Measurements from ENCODE around the gene WDR90.

WDR90 gene

DNA sequence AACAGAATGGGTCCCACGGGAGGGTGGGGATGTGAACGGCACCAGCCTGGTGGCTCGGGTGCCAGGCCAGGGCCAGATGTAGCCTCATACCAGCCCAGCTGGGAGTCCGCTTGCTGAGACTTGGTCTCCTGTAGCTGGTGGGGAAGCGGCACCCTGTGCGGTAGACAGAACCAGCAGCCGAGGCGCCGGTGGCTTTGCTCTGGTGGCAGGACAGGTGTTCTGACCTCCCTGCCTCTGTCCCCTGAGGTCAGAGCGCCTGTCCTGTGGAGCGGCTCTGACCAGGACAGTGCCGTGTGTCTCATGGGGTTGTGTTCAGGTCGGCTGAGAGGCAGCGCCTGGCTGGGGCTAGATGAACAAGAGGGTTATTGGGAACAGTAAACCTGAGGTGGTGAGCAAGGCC is 39.2 kb upstream of the WDR90 start:
- in situ Hi-C loops (cut with HindIII; ENCODE audit: low sequenced_read_pairs), result no loop called here

DNA sequence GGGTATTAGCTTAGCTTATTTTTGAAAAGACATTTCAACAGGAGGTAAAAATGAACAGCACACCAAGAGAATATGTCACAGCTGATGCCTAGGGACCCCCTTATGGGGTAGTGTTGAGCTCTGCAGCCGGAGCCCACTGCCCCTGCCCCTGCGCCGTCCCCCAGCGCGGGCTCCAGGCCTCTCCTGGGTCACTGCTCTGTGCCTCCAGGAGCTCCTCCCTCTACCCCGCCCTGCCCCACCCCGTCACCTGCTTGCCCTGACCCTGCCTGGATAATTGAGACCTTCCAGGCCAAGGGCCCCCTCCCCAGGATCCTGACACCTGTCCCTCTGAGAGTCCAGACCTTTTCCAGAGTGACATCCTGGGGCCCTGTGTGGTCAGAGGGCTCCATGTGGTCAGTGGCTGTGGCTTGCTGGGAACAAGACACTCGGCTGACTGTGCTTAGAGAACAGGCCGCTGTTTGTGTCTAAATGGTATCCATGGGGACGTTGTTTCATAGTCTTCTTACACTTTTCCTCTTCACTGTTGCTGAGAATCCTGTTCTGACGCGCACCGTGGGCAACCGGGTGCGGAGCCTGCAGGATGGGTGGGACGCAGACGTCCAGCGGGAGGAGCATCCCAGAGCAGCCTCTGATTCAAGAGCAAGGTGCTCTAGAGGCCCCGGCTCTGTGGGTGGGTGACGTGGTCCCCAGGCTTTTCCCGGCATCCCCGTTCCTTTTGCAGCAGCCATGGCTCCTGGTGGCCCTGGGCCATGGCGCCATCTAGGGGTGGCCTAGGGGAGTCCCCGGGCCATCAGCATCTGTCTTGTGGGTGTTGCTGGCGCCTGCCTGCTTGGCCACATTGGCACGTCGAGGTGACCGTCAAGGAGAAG is 38.4 kb upstream of the WDR90 start:
- H3K4me3 ChIP-seq (ENCODE audit: low read depth, low read length), result no peak overlapping the region
- TF ChIP-seq, protein P1, sequence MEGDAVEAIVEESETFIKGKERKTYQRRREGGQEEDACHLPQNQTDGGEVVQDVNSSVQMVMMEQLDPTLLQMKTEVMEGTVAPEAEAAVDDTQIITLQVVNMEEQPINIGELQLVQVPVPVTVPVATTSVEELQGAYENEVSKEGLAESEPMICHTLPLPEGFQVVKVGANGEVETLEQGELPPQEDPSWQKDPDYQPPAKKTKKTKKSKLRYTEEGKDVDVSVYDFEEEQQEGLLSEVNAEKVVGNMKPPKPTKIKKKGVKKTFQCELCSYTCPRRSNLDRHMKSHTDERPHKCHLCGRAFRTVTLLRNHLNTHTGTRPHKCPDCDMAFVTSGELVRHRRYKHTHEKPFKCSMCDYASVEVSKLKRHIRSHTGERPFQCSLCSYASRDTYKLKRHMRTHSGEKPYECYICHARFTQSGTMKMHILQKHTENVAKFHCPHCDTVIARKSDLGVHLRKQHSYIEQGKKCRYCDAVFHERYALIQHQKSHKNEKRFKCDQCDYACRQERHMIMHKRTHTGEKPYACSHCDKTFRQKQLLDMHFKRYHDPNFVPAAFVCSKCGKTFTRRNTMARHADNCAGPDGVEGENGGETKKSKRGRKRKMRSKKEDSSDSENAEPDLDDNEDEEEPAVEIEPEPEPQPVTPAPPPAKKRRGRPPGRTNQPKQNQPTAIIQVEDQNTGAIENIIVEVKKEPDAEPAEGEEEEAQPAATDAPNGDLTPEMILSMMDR (IDR thresholded peaks at IDR 0.05; ENCODE audit: low read depth, low read length, missing control alignments), result peak; percentile 26
- no peak for DNase-seq (ENCODE audit: low read depth)
- in situ Hi-C loops (cut with HindIII; ENCODE audit: low sequenced_read_pairs), result no loop called here

More for the DNA sequence above, 39.2 kb upstream of the WDR90 start:
- no peak for DNase-seq (ENCODE audit: low read depth)
- TF ChIP-seq, protein P1 (IDR thresholded peaks at IDR 0.05; ENCODE audit: low read depth, low read length, missing control alignments), result no peak
- no peak overlapping the region for H3K4me3 ChIP-seq (ENCODE audit: low read depth, low read length)

DNA sequence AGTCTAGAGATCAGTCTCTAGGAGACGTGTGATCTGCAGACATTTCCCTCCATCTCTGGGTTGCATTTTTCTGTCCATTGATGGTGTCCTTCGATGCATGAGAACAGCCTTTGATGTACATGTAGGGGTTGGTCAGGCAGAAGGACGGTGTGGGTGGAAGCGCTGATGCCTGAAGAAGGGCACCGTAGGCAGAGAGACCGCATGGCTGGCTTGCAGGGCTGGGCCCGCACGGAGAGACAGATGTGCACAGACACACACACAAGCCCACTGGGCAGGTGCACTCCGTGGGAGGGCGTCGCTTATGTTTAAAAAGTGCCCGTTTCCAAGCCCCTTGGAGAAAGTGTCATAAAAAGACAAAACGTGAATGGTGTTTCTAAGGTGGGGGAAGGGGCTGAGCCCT is 34.0 kb upstream of the WDR90 start:
- DNase-seq (ENCODE audit: low read depth), result no peak
- H3K4me3 ChIP-seq (ENCODE audit: low read depth, low read length), result no peak overlapping the region
- TF ChIP-seq, protein P1 (IDR thresholded peaks at IDR 0.05; ENCODE audit: low read depth, low read length, missing control alignments), result no peak
- in situ Hi-C loops (cut with HindIII; ENCODE audit: low sequenced_read_pairs), result no loop called here

DNA sequence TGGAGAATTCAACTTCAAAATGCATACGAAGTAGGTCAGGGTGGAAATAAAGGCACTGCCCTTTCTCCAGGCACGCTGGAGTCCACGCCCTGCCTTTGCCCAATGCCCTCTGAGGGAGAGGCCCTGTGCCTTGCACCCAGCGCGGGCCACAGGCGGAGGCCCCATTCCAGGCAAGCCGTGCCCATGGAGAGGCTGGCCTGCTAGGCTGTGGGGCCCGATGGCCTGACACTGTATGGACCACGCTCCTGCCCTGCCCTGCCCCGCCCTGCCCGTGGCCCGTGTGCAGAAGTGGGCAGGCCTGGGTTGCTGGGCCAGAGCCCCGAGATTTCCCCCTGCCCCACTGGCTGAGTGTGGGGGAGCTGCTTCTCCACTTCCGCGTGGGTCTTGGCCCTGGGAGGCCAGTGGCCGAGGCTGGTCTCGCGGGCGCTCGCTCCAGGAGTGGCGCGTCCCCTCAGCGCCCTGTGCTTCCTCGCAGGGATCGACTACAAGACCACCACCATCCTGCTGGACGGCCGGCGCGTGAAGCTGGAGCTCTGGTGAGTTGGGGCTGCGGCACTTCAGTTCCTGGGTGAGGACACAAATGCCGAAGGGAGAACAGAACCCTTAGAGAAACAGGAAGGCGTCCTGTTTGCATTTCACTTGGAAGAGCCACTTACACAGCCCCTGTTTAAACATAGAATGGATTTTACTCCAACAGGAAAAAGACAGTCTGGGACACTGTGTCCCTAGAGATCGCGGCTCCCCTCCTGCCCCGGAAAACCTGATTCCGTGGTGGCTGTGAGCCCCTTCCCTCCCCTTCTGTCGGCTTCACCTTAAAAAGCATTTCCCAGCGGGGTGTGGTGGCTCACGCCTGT is 32.2 kb upstream of the WDR90 start:
- no peak overlapping the region for H3K4me3 ChIP-seq (ENCODE audit: low read depth, low read length)
- DNase-seq (ENCODE audit: low read depth), result no peak
- in situ Hi-C loops (cut with HindIII; ENCODE audit: low sequenced_read_pairs), result no loop called here
- TF ChIP-seq, protein P1 (IDR thresholded peaks at IDR 0.05; ENCODE audit: low read depth, low read length, missing control alignments), result no peak

DNA sequence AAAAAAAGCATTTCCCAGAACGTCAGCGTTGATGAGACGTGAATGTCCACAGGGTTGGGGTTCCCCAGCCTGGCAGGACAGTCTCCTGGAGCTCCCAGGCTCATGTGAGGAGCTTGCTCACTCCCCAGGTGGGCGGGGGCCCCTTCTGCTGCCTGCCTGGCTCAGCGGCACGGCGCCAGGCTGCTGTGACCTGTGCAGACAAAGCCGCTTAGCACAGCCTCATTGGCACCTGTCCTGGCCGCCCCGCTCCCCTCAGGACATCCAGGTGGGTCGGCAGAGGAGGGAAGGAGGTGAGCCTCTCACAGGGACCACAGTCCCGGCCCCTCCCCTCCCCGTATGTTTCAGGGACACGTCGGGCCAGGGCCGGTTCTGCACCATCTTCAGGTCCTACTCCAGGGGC is 31.3 kb upstream of the WDR90 start:
- no peak for DNase-seq (ENCODE audit: low read depth)
- in situ Hi-C loops (cut with HindIII; ENCODE audit: low sequenced_read_pairs), result no loop called here
- TF ChIP-seq, protein P1 (IDR thresholded peaks at IDR 0.05; ENCODE audit: low read depth, low read length, missing control alignments), result no peak
- H3K4me3 ChIP-seq (ENCODE audit: low read depth, low read length), result no peak overlapping the region

DNA sequence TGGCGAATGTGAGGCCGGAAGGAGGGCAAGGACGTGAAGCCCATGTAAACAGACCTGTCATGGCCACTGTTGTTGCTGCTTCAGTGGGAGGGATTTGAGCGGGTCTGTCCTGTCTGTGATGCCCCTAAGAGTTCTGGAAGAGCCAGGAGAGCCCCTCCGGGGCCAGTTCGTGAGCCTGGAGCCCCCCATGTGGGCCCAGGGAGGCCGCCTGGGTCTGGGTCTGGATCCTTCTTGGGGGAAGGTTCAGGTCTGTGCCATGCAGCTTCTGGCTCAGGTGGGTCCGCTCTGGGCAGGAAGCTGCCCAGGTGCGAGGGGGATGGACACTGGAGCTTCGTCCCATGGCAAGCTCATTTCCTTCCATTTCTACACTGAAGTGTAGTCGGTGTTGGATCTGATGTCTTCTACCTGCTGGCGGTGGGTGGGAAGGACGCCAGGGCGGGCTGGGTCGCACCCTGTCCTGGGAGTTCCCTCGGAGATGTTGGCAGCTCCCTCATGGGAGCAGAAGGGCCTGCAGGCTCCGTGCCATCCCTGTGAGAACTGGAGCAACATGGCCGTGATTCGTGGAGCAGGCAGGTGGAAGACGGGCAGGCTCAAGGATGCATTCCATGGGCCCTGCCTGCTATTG is 29.6 kb upstream of the WDR90 start:
- no peak for DNase-seq (ENCODE audit: low read depth)
- in situ Hi-C loops (cut with HindIII; ENCODE audit: low sequenced_read_pairs), result no loop called here
- H3K4me3 ChIP-seq (ENCODE audit: low read depth, low read length), result no peak overlapping the region
- TF ChIP-seq, protein P1 (IDR thresholded peaks at IDR 0.05; ENCODE audit: low read depth, low read length, missing control alignments), result no peak

Data from astrocyte of the cerebellum (primary cell).